HG03175 (cell line): ENCODE measurements around the gene ARHGAP4.

Experiments
- ATAC-seq: cut with Tn5 transposase; IDR thresholded peaks from one replicate; pipeline ENCODE4 v1.9.1; 2021; ENCODE audit warnings: mild to moderate bottlenecking, moderate library complexity; ENCODE audit not compliant: unreplicated experiment

ARHGAP4 gene

DNA sequence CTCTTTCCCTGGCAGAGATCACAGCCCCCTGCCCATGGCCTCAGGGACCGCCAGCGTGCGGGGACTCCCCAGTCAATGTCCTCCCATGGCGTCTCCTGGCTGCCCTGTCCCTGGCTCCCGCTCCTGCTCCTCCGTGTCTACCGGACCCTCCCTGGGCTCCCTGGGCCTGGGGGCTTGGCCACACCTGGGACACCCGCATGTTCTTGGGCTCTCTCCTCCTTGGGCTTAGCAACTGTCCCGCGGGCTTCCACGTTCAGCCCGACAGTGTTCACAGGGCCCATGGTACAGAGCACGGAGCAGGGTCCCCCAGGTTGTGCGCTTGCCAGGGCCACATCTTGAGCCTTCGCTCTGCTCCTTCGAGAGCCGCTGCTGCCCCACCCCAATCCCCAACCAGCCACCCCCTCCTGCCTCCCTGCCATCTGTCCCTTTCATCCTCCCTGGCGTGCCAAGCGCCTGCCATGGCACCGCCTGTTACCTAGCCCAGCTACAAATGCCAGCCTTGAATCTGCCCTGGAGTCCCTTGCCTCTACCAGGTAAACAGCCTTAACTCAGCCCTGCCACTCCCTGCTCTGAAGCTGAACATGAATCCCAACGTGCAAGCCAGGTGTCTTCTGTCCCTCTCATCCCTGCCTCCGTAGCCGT, 17.7 kb downstream of the ARHGAP4 start:
- ATAC-seq: no peak

GRCh38 chrX:153907456-153907855, 18.6 kb downstream of the ARHGAP4 start:
- no peak for ATAC-seq

DNA sequence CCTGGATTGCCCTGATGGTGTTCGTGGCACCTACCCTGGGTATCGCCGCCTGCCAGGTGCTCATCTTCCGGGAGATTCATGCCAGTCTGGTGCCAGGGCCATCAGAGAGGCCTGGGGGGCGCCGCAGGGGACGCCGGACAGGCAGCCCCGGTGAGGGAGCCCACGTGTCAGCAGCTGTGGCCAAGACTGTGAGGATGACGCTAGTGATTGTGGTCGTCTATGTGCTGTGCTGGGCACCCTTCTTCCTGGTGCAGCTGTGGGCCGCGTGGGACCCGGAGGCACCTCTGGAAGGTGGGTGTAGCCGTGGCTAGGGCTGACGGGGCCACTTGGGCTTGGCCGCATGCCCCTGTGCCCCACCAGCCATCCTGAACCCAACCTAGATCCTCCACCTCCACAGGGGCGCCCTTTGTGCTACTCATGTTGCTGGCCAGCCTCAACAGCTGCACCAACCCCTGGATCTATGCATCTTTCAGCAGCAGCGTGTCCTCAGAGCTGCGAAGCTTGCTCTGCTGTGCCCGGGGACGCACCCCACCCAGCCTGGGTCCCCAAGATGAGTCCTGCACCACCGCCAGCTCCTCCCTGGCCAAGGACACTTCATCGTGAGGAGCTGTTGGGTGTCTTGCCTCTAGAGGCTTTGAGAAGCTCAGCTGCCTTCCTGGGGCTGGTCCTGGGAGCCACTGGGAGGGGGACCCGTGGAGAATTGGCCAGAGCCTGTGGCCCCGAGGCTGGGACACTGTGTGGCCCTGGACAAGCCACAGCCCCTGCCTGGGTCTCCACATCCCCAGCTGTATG, 19.7 kb downstream of the ARHGAP4 start:
- ATAC-seq: no peak

- no peak for ATAC-seq
These were observed 20.5 kb downstream of the ARHGAP4 start for GRCh38 chrX:153905481-153906095.

- ATAC-seq: no peak
These were observed 21.8 kb downstream of the ARHGAP4 start, which contains the start of gene AVPR2 for GRCh38 chrX:153903991-153904957. Gene AVPR2 (plus strand): TSS chrX:153904673. CDS start chrX:153905146, 473 bp downstream.

DNA sequence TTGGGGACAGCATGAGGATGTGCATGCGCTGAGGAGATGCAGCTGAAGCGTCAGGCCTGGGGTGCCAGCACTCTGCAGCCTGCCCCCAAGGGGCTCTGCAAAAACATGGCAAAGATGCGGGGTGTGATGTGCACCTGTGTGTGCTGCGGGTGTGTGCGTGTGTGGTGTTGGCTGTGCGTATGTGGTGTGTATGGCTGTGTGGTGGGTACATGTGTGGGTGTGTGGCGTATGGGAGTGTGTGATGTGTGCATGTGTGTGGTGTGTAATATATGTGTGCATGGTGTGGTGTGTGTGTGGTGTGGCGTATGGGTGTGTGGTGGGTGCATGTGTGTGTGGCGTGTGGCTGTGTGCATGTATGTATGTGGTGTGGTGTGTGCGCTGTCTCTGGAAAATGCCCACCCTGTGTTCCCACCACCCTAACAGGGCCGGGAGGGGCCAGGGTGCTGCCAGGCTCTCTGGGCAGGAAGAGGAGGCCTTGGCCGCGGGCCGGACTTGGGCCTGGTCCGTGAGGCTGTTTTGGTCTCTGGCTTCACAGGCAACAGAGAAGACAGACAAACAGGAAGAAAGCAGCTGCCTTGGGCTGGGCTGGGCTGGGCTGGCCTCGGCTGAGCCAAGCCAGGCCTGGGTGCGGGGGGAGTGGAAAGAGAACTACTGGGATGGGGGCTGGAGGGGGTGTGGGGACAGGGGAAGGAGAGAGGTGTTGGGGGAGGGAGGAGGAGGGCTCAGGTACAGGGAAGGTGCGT, 22.7 kb downstream of the ARHGAP4 start:
- ATAC-seq: no peak

- ATAC-seq: no peak
These were observed 23.7 kb downstream of the ARHGAP4 start for GRCh38 chrX:153902385-153902784.

DNA sequence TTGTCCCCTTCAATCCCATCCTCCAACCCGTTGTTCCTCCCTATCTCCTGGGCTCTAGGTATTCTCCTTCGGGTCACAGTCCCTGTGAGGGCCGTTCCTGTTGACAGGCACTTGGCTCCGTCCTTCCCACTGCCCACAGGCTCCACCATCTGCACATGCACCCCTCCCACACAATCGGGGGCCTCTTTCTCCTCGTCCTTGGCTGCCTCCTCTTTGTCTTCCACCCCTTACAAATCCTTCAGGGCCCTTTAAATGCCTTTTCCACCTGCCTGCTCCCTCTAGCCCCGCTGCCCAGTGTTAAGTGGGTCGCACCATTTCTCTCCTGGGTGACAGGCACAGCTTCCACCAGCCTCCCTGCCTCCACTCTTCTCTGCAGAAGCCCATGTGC, 24.3 kb downstream of the ARHGAP4 start:
- ATAC-seq: no peak

DNA sequence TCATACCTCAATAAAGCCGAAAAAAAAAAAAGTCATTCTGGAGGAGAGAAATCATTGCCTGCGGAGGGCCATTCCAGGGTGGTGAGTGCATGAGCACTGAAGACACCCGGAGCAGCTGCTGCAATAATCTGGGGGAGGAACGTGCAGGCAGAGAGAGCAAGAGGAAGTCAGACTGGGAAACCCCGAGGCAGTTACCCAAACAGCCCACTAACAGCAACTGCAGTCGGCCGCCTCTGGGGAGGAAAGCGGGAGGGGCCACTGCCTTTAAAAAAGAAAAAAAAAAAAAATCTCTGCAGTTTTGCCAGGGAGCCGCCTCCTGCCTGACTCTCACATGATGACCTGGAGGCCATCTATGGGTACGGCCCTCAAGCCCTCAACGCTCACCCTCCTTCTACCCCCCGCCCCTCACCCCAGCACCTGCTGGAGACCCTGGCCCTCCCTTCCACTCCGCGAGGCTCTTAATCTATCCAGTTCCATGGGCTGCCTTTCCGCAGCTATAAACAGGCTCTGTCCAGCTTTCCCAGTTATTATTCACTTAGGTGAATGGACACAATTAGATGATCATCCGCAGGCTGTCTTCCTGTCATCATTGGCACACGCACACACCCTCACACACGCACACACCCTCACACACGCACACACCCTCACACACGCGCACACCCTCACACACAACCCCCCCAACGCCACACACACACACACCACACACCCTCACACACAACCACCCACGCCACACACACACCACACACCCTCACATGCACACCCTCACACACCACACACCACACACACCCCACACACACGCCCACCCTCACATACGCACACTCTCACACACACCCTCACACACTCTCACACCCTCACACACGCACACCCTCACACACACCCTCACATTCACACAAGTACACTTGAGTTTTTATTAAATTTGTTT, 25.0 kb downstream of the ARHGAP4 start:
- ATAC-seq: peak; percentile 66

GRCh38 chrX:153897899-153898298, 28.2 kb downstream of the ARHGAP4 start:
- ATAC-seq: no peak

- ATAC-seq: no peak
These were observed 36.9 kb downstream of the ARHGAP4 start for GRCh38 chrX:153889123-153889522.

- no peak for ATAC-seq
These were observed 37.7 kb downstream of the ARHGAP4 start for GRCh38 chrX:153888344-153888743.

GRCh38 chrX:153887385-153887784, 38.7 kb downstream of the ARHGAP4 start:
- no peak for ATAC-seq

GRCh38 chrX:153886915-153887314, 39.1 kb downstream of the ARHGAP4 start:
- ATAC-seq: no peak

GRCh38 chrX:153885968-153886903, 39.8 kb downstream of the ARHGAP4 start, which contains the start of gene L1CAM:
Gene L1CAM (minus strand): TSS chrX:153886173. CDS start chrX:153875836, 10,337 bp downstream.
- no peak for ATAC-seq

DNA sequence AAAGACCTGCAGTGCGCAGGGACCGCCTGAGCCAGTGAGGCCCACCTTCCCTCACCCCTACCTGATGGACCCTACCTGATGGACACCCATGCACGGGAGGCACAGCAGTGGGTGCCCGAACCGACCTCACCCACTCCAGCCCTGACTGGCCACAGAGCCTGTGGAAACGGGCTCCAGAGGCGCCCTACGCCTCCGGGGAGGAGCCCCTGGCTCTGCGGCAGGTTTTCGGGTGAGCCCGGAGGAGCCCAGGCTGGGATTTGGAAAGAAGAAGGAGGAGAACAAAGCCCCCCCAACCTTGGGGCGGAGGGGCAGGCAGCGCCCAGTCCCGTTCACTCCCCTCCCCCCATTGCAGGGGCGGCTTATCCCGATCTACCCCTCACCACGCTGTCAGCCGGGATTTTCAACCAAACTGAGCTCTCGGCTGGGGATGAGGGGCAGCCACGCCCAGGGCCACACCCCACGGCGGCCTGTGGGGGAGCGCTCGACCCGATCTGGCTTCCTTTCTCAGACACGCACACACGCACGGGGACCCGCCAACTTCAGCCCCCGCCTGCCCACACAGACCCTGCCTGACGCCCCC, 40.8 kb downstream of the ARHGAP4 start:
- ATAC-seq: no peak

DNA sequence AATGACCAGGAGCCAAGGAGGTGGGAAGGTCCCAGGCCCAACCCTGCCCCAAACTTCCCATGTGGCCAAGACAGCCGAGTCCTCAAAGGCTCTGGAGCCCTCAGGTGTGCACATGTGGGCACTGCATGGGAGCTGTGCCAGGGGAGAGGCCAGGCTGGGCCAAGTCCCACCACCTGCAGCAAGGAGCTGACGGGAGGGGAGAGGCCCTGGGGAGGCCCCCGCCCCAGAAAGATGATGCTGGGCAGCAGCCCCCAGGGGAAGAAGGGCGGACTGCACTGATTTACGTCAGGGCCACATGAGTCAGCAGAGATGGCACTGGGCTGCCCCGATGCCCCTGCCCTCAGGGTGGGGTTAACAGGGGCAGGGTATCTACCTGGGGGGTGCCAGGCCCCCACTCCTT, 41.5 kb downstream of the ARHGAP4 start:
- no peak for ATAC-seq
